A673 (cell line): Measurements from ENCODE around the gene HSH2D. TPM values are rescaled to one million over a fixed set of nuclear protein-coding genes. Genes with fewer than 3 reads are reported as not detected.
A peak's percentile ranks its signal among the peaks of the same experiment; 100 is the strongest.

Experiments
- BruUV-seq: library from RNA; stranded (reverse); fragments of 400-500 nt; replicated peaks from 2 replicates; lab custom pipeline; 2021; lab: Mats Ljungman, UMichigan
- CTCF ChIA-PET: fragments of 300-600 bp; sonication (Branson Sonifier 250); formaldehyde crosslinking; loops from one replicate; lab custom pipeline; 2022; ENCODE audit warnings: antibody characterized with exemption; lab: Charles Lee
- POLR2A ChIA-PET: fragments of 300-600 bp; sonication (Branson Sonifier 250); formaldehyde crosslinking; loops from one replicate; lab custom pipeline; 2022; ENCODE audit warnings: antibody characterized with exemption; ENCODE audit not compliant: low non-redundant PET; lab: Charles Lee
- DNase-seq: peaks from one replicate; pipeline ENCODE4 v3.0.0-alpha.2; 2015; ENCODE audit warnings: low spot score
- H3K27ac ChIP-seq: fragments of 200-600 bp; sonication (generic); 2 replicates; pipeline ENCODE4 v1.5.1; 2016; ENCODE audit warnings: mixed run types, low read depth, mild to moderate bottlenecking, mixed read lengths, antibody characterized with exemption, low read length; ENCODE audit not compliant: poor library complexity, severe bottlenecking
- H3K27me3 ChIP-seq: fragments of 200-600 bp; sonication (generic); replicated peaks from 2 replicates; pipeline ENCODE4 v1.6.1; 2017; ENCODE audit warnings: mixed run types, low read depth, mild to moderate bottlenecking, mixed read lengths, antibody characterized with exemption, low read length; ENCODE audit not compliant: insufficient read depth, poor library complexity
- H3K36me3 ChIP-seq: fragments of 200-600 bp; sonication (generic); 2 replicates; pipeline ENCODE4 v1.6.1; 2016; ENCODE audit warnings: mixed run types, mild to moderate bottlenecking, mixed read lengths, antibody characterized with exemption, low read length; ENCODE audit not compliant: insufficient read depth, poor library complexity, severe bottlenecking
- H3K4me1 ChIP-seq: fragments of 200-600 bp; sonication (generic); 2 replicates; pipeline ENCODE4 v1.6.1; 2017; ENCODE audit warnings: mixed run types, mild to moderate bottlenecking, mixed read lengths, antibody characterized with exemption, low read length; ENCODE audit not compliant: insufficient read depth, poor library complexity, severe bottlenecking
- H3K4me3 ChIP-seq: fragments of 200-600 bp; sonication (generic); 2 replicates; pipeline ENCODE4 v1.5.1; 2016; ENCODE audit warnings: low read depth, mixed run types, mild to moderate bottlenecking, mixed read lengths, low read length; ENCODE audit not compliant: poor library complexity, severe bottlenecking
- H3K9me3 ChIP-seq: fragments of 200-600 bp; sonication (generic); 2 replicates; pipeline ENCODE4 v1.6.1; 2016; ENCODE audit warnings: mixed run types, low read depth, mild to moderate bottlenecking, mixed read lengths, antibody characterized with exemption, low read length; ENCODE audit not compliant: poor library complexity, severe bottlenecking
- CTCF ChIP-seq: fragments of 300-800, 200-600 bp; sonication (generic); conservative IDR thresholded peaks from 2 replicates; pipeline ENCODE4 v1.5.1; 2017; ENCODE audit warnings: low read depth, mild to moderate bottlenecking, antibody characterized with exemption, low read length, moderate library complexity, mixed read lengths
- EZH2 ChIP-seq: fragments of 200-600 bp; sonication (generic); IDR thresholded peaks from 2 replicates; pipeline ENCODE4 v1.6.1; 2017; ENCODE audit warnings: borderline replicate concordance, low read depth, mild to moderate bottlenecking, mixed read lengths, antibody characterized with exemption, low read length; ENCODE audit not compliant: poor library complexity, severe bottlenecking
- intact Hi-C: fragments of 100-400 bp; cut with micrococcal nuclease; formaldehyde crosslinking; loops from one replicate; pipeline ENCODE4 v1.10.0; 2022; ENCODE audit not compliant: unreplicated experiment
- total RNA-seq: library from RNA; stranded (reverse); gene quantifications from 2 replicates; pipeline ENCODE4 v1.2.3, GENCODE V29; 2021

The HSH2D gene
- total RNA-seq, 1 experiment from 2014 or later, result not detected

GRCh38 chr19:16111160-16111908, 32.2 kb upstream of the HSH2D start, which contains the start of gene RAB8A:
RAB8A (plus strand) TSS chr19:16111889; CDS start chr19:16111902, 13 bp downstream.
- no TSS peak for BruUV-seq
- Histone ChIP-seq H3K4me1 (peaks cover 17% of the 10 kb centered on the region), H3K4me3 (peak within 1 kb of the TSS; percentile 90), H3K9me3 (no peaks in the 10 kb centered on the region), H3K27ac (peak within 1 kb of the TSS; percentile 95), H3K27me3 (no peaks in the 10 kb centered on the region), H3K36me3 (no peaks in the 10 kb centered on the region)
- POLR2A ChIA-PET, result interaction anchor here (0.6 kb wide), 1 partner anchor 937 kb away, joined by 8 read pairs; no protein-coding TSS in a partner anchor
- DNase-seq, result peak; percentile 99
- CTCF ChIA-PET, result interaction anchor here (0.5 to 1.1 kb wide), 4 partner anchors 33 to 1639 kb away, joined by 3 to 12 read pairs (median 6); no protein-coding TSS in a partner anchor
- intact Hi-C loops, result loop anchor here (1.0 to 2.0 kb wide), 2 partner anchors 34 to 71 kb away; no protein-coding TSS in a partner anchor
- no peak for TF ChIP-seq EZH2
- peak; percentile 85 for TF ChIP-seq CTCF

- DNase-seq, result no peak
- H3K27ac ChIP-seq, result peak overlapping the region; percentile 95
- no peaks in the 10 kb centered on the region for H3K36me3 ChIP-seq
- H3K27me3 ChIP-seq, result no peaks in the 10 kb centered on the region
- BruUV-seq, result TSS peak; percentile 73
- ChIA-PET POLR2A (no interaction called here), CTCF (interaction anchor here (0.5 kb wide), 1 partner anchor 1640 kb away, joined by 12 read pairs; no protein-coding TSS in a partner anchor)
- H3K9me3 ChIP-seq, result no peaks in the 10 kb centered on the region
- intact Hi-C loops, result loop anchor here (1.0 to 2.0 kb wide), 2 partner anchors 35 to 71 kb away; no protein-coding TSS in a partner anchor
- no peak for TF ChIP-seq EZH2
- H3K4me3 ChIP-seq, result peak overlapping the region; percentile 90
- peaks cover 17% of the 10 kb centered on the region for H3K4me1 ChIP-seq
These were observed 31.4 kb upstream of the HSH2D start for GRCh38 chr19:16111909-16112752.

- intact Hi-C loops, result no loop called here
- no peak for DNase-seq
- BruUV-seq, result no TSS peak
- peak overlapping the region; percentile 90 for H3K4me3 ChIP-seq
- H3K36me3 ChIP-seq, result peaks cover 2% of the 10 kb centered on the region
- ChIA-PET POLR2A (no interaction called here), CTCF (no interaction called here)
- H3K27me3 ChIP-seq, result no peaks in the 10 kb centered on the region
- TF ChIP-seq EZH2, result no peak
- TF ChIP-seq CTCF, result no peak
- H3K9me3 ChIP-seq, result no peaks in the 10 kb centered on the region
- peaks cover 17% of the 10 kb centered on the region for H3K4me1 ChIP-seq
- peak overlapping the region; percentile 95 for H3K27ac ChIP-seq
These were observed 30.7 kb upstream of the HSH2D start for GRCh38 chr19:16112778-16113177.
